NOMO-1 treated with dmso at 0.1 percent for 144 hours (cell line): Measurements from ENCODE around the gene ANKRD18A.

ENCODE experiments used
- DNase-seq: peaks from one replicate; lab custom pipeline; 2025; ENCODE audit not compliant: unreplicated experiment; lab: John Stamatoyannopoulos, UW

ANKRD18A gene

GRCh38 chr9:38620483-38621433 lies at the start of gene ANKRD18A:
TSS of gene ANKRD18A (minus strand) at chr9:38620596. CDS start at chr9:38620285, 311 bp downstream.
- DNase-seq: no peak

GRCh38 chr9:38668791-38669466 lies 48.5 kb upstream of the ANKRD18A start:
- DNase-seq: no peak

- DNase-seq: no peak
These were observed 42.6 kb upstream of the ANKRD18A start for GRCh38 chr9:38662763-38663593.

- no peak for DNase-seq
These were observed 39.1 kb upstream of the ANKRD18A start for GRCh38 chr9:38659538-38659937.

GRCh38 chr9:38656896-38657295 lies 36.5 kb upstream of the ANKRD18A start:
- DNase-seq: no peak

- no peak for DNase-seq
These were observed 32.1 kb upstream of the ANKRD18A start for GRCh38 chr9:38652486-38652885.

- DNase-seq: no peak
These were observed 31.6 kb upstream of the ANKRD18A start for GRCh38 chr9:38652044-38652443.

GRCh38 chr9:38651400-38652042 lies 31.1 kb upstream of the ANKRD18A start:
- no peak for DNase-seq

GRCh38 chr9:38650564-38650963 lies 30.2 kb upstream of the ANKRD18A start:
- DNase-seq: no peak

- DNase-seq: no peak
These were observed 29.5 kb upstream of the ANKRD18A start for GRCh38 chr9:38649731-38650363.

- DNase-seq: no peak
These were observed 24.2 kb upstream of the ANKRD18A start for GRCh38 chr9:38644601-38645000.

GRCh38 chr9:38643815-38644173 lies 23.4 kb upstream of the ANKRD18A start:
- no peak for DNase-seq

GRCh38 chr9:38642951-38643814 lies 22.8 kb upstream of the ANKRD18A start:
- DNase-seq: no peak

- DNase-seq: no peak
These were observed 21.8 kb upstream of the ANKRD18A start for GRCh38 chr9:38641985-38642864.

- DNase-seq: no peak
These were observed 20.7 kb upstream of the ANKRD18A start for GRCh38 chr9:38641142-38641541.

GRCh38 chr9:38639577-38639940 lies 19.2 kb upstream of the ANKRD18A start:
- DNase-seq: no peak

- no peak for DNase-seq
These were observed 18.6 kb upstream of the ANKRD18A start for GRCh38 chr9:38638881-38639576.

GRCh38 chr9:38634315-38634714 lies 13.9 kb upstream of the ANKRD18A start:
- DNase-seq: no peak
